Activated T-cell treated with anti-CD3 and anti-CD28 coated beads, Interleukin-2, amount 50 U/mL, for 1 hour (primary cell): ENCODE data around the gene EHD1.

ENCODE experiments used
- DNase-seq: peaks from one replicate; pipeline ENCODE4 v3.0.0-alpha.2; 2020

Gene EHD1

GRCh38 chr11:64888729-64889511 lies 10.5 kb upstream of the EHD1 start:
- no peak for DNase-seq

DNA sequence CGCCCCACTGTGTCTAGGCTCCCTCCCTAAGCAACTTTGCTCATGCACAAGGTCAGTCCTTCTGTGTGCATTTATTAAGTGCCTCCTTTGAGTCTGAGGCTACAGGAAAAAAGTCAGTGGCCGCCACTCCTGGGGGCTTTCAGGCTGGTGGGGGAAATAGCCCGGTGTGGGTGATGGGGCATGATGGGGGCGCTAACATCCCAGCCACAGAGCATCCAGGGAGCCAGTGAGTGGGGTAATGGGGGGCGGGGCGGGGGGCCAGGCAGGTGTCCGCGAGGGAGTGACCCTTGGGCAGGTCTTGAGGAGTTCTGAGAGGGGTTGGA lies 9.9 kb upstream of the EHD1 start:
- DNase-seq = no peak

GRCh38 chr11:64887757-64888405 lies 9.5 kb upstream of the EHD1 start:
- DNase-seq = peak; percentile 90

GRCh38 chr11:64887234-64887756 lies 8.9 kb upstream of the EHD1 start:
- no peak for DNase-seq

DNA sequence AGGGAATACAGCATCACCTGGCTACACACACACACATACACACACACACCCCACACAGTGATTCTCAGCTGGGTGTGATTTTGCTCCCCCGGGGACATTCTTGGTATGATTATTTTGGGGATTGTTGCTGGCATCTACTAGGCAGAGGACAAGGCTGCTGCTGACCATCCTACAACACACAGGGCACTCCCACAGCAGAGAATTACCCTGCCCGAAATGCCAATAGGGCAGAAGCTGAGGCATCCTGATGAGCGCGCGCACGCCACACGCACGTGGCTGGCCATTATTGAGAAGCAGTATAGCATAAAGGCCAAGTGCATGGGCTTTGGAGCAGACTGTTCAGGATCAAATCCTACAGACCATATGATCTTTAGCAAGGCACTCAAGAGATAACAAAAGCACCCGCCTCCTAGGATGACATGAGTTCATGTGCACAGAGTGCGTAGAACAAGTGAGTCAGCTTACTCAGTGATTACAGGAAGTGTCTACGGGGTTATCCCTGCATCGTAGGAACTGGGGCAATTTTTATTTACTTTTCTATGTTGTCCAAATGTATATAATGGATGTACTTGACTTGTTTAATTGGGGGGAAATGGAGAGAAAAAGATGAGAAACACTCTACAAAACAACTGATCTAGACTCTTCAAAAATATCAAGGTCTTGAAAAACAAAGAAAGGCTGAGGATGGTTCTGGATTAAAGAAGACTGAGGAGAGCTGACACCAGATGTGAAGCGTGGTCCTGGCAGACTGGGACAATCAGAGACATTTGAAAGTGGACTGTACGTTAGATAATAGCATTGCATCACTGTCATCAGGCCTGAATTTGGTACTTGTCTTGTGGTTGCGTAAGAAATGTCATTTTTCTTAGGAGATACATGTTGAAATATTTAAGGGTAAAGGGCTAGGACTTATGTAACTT lies 7.2 kb upstream of the EHD1 start:
- DNase-seq = no peak

DNA sequence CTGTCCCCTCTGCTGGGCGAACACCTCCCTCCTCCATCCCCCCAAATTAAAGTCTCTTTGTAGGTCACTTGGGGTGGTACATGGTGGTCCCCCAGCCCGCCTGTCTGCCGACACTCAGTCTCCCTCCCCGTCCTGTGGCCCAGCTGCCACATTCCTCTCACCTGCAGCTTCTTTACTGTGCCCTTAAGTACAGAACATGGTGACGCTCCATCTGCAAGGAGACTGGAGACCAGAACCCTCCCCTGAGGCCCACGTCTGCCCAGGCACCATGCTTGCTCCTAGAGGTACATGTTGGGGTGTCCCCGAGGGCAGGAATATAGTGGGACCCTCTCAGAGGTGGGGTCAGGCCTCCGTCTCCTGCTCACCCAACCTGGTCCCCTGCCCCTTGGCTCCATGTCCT lies 5.6 kb upstream of the EHD1 start:
- DNase-seq = no peak

- no peak for DNase-seq
These were observed 5.2 kb upstream of the EHD1 start for GRCh38 chr11:64883575-64883974.

DNA sequence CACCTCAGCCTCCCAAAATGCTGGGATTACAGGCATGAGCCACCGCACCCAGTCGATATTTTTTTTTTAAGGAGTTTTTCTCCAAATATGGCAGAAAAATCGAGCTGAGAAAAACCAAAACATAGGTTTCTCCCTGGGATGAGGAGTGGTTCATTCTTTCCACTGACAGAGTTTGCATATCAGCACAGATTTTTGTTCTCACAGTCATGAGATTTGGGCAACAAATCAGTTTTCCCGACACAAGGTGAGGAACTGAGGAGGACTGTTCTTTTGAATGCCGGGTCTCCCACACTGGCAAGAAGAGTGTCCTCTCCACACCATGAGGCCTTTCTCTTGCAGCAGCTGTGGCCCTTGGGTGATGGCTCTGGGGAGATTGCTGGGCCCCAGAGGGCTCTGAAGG lies 3.8 kb upstream of the EHD1 start:
- DNase-seq = no peak

GRCh38 chr11:64881476-64881875 lies 3.1 kb upstream of the EHD1 start:
- DNase-seq = no peak

DNA sequence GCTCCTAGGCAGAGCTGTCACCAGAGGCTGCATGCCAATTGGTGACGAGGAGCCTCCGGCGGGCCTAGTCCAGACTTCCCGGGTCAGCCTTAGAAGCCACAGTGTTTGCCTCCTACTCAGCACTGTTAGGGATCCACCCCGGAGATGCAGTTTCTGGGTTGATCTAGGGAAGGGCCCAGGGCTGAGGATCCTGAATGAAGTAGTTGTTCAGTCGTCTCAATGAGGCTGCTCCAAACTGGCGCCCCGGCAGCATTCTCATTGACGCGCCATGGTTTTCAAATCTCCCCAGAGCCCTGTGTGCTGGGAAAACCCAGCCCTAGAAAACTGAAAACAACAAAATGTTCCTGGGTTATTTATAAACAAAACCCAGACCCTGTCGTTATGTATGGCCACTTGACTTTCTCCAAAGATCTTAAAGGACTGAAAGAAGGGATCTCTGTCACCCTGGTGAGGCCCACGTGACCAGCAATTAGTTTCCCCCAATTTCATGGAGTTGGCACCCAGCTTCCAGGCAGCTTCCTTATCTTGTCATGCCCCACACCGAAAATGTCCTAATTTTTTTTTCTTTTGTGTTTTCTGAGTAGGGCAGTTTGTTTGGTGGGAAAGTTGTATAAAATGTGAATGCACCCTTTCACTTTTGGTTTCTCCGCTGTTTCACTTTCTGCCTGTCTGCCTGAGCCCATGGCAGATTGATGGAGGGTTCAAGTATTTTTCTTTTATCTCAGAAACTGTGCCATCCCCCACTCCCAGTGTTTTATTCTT lies 2.0 kb upstream of the EHD1 start:
- DNase-seq = no peak

GRCh38 chr11:64879244-64879900 lies 951 bp upstream of the EHD1 start:
- DNase-seq = no peak

- no peak for DNase-seq
These were observed 263 bp downstream of the EHD1 start for GRCh38 chr11:64878223-64878493.

DNA sequence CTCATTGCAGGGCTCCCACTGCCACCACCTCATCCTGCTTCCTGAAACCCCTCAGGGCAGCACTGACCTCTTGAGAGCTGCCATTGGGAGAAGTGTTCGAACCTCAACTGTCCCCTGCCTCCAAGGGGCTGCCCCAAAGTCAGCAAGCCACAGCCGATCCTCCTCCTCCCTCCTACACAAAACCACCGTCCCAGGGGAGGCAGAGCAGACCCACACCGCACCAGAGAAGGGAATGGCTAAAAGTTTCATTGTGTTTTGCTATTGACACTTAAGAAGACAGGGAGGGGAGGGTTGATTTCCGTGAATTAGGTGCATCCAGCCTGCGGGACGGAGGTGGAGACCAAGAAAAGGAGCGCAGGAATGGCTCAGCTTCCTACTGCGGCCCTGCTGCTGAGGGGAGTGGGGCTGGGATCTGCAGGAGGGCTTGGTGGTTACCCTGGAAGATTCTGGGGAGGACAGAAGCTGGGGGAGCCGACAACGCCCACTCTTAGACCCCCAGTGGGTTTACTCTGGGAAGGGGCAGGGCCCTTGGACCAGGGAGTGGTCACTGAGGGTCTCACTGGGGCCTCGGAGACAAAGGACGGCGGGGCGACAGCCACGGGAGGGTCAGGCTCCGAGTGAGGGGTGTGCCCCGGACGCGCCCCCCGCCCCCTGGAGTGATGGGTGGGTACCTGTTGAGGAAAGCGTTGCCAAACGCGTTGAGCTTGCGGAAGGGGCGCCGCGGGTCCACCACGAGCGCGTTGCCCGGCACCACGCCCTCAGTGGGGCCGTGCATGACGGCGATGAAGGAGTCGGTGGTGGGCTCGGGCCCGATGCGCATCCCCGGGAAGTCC lies 815 bp downstream of the EHD1 start:
- no peak for DNase-seq

- DNase-seq = no peak
These were observed 1.5 kb downstream of the EHD1 start for GRCh38 chr11:64876835-64877341.

DNA sequence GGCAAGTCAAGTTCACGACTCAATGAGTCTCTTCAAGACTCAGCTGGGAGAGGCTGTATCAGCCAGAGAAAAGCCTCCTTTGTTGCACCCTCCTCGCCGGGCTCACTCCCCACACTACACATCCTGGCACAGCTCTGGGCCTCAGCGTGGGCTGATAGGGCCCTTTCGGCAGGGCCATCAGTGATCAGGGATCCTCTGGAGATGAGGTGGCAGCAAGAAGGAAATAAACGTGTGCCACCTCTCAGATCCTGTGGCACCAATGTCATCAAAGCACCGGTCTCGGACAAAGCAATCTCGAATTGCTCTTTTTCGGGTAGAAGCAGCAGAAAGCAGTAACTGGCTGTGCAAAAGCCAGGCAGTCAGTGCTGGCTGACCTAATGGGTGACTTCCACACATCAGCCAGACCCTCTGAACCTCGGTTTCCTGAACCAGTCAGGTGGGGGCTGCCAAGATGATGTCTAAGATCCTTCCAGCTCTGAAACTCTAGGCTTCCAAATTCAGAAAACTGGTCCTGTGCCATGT lies 2.1 kb downstream of the EHD1 start:
- DNase-seq = no peak

DNA sequence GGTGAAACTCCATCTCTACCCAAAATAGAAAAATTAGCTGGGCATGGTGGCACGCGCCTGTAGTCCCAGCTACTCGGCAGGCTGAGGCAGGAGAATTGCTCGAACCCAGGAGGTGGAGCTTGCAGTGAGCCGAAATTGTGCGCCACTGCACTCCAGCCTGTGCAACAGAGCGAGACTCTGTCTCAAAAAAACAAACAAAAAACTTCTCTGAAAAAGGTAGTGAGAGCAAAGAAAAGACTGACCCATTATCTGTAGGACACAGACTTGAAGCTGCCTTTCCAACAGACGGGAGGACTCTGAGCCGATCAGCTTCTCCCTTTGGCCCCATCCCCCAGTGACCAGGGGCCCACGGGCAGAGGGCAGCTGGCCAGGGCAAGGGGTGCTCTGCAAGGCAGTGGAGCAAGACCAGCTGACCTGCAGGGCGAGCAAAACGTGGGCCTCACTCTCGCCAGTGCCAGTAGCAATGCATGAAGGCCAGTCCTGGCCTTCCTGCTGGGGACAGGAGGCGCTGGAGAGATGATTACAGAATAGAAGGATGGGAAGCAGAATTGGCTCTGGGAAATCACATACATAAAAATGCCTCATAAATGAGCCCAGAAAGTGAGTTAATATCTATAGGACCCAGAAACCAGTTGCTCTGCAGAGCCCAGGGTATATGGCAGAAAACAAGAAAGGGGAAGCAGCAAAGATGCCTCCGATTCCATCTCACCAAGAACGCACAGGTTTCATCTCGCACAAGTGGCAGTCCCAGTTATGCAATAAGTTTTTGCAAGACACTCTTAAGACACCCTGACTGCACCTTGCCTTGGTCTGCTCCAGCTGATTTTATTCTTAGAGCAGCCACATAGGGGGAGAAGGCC lies 2.8 kb downstream of the EHD1 start:
- DNase-seq = no peak

GRCh38 chr11:64874308-64875240 lies 3.8 kb downstream of the EHD1 start:
- DNase-seq = no peak

GRCh38 chr11:64872790-64873488 lies 5.5 kb downstream of the EHD1 start:
- no peak for DNase-seq
